Heart left ventricle (tissue), 13 donors: Measurements from ENCODE around the gene ICE1.
"Not testable (repeated sequence)": the region's sequence is repeated elsewhere in the genome, so short reads cannot be mapped to it uniquely, and the experiment has no call there.

Experiments used
- CTCF ChIP-seq, 12 donors: fragments of 200-600 bp; sonication (generic) in 4 of 12; IDR thresholded peaks; one replicate each; pipeline versions ENCODE4 v1.5.0 to v1.8.0; 2018 to 2022; ENCODE audit warnings: antibody characterized with exemption in 12 of 12, mild to moderate bottlenecking in 5 of 12
- POLR2A ChIP-seq, 2 donors: fragments of 450-650 bp; IDR thresholded peaks; one replicate each; pipeline ENCODE4 v1.6.1; 2017; ENCODE audit warnings: antibody characterized with exemption in 2 of 2, mild to moderate bottlenecking in 2 of 2, moderate library complexity in 2 of 2
- donor health status: ischemic (EF 13 %, LVEDD 7.1; RV severe dilation, severe dysfunction).
- donor health status: DM: no; HTN: yes; CAD: no.
- donor health status: DM: no; HTN: no; CAD: no.
- donor health status: ischemic (EF 25% LVEDD 6.9; RV normal size, moderate dysfunction).
- donor health status: ischemic (EF 25% LVEDD 5.7; RV mildly dilated, moderate dysfunction).
- donor health status: ischemic (EF 35%, LVEDD 5.7; RV mildly dilated, moderate dysfunction).
- donor health status: nonischemic (EF 11% LVEDD 7.7; RV severe dilation, severe dysfunction).
- donor health status: DM: yes; HTN: yes; CAD: no.
- donor health status: PGD.
- donor health status: ischemic (EF 29% LVEDD 5.4; RV normal size, mild dysfunction).
- donor health status: nonischemic (EF 23%, LVEDD 6.1; RV moderate dilation, normal function).

DNA sequence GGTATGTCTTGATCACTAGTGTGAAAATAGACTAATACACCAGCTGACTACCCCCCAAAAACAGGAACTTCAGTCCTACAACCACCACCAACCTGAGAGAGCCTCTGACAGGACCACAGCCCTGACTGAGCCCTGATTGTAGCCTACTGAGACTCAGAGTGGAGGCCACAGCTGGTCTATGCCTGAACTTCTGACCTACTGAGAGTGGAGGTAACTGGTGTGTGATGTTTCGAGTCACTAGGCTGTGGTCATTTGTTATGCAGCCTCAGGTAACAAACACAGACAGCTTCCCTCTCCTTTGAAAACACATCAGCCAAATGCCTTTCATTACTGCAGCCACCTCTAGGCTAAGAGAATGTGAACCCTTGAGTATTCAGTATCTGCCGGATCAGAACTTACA, 30.0 kb upstream of the ICE1 start:
- not testable (repeated sequence) for TF ChIP-seq CTCF, POLR2A (IDR thresholded peaks at IDR 0.05)
